CD14-positive monocyte (primary cell): ENCODE measurements around the gene PRKCA. TPM values are rescaled to one million over a fixed set of nuclear protein-coding genes. Genes with fewer than 3 reads are reported as not detected.
A peak's percentile ranks its signal among the peaks of the same experiment; 100 is the strongest.

Experiments used
- DNase-seq, 3 donors: peaks; one replicate each; pipeline ENCODE4 v3.0.0-alpha.2; 2011 to 2022
- H2AFZ ChIP-seq: 2 replicates; pipeline ENCODE4 v1.6.0; 2012; ENCODE audit warnings: mild to moderate bottlenecking, low read depth, low read length, inconsistent platforms; ENCODE audit not compliant: insufficient read depth, poor library complexity, severe bottlenecking
- H3K27ac ChIP-seq, 2 donors: 1 replicate in 1 of 2; 2 replicates in 1 of 2; pipeline ENCODE4 v1.5.1; 2012 to 2013; ENCODE audit warnings: low read length in 2 of 2, control low read depth in 1 of 2, inconsistent platforms in 1 of 2, low read depth in 1 of 2, mild to moderate bottlenecking in 1 of 2
- H3K27me3 ChIP-seq, 2 donors: one replicate each; pipeline versions ENCODE4 v1.6.0 to v1.6.1; 2011 to 2013; ENCODE audit warnings: low read length in 2 of 2; ENCODE audit not compliant: control insufficient read depth in 2 of 2, insufficient read depth in 2 of 2
- H3K36me3 ChIP-seq, 2 donors: replicated peaks in 1 of 2; 1 replicate in 1 of 2; 2 replicates in 1 of 2; pipeline versions ENCODE4 v1.5.1 to v1.6.1; 2012 to 2013; ENCODE audit warnings: low read length in 2 of 2, control low read depth in 1 of 2, inconsistent platforms in 1 of 2, mild to moderate bottlenecking in 1 of 2; ENCODE audit not compliant: insufficient read depth in 2 of 2, control insufficient read depth in 1 of 2
- H3K4me1 ChIP-seq, 2 donors: 1 replicate in 1 of 2; 2 replicates in 1 of 2; pipeline versions ENCODE4 v1.5.1 to v1.6.1; 2012 to 2013; ENCODE audit warnings: low read length in 2 of 2, control low read depth in 1 of 2, inconsistent platforms in 1 of 2, mild to moderate bottlenecking in 1 of 2, moderate library complexity in 1 of 2; ENCODE audit not compliant: insufficient read depth in 2 of 2, control insufficient read depth in 1 of 2
- H3K4me2 ChIP-seq: replicated peaks from 2 replicates; pipeline ENCODE3; 2012; ENCODE audit warnings: low read length, moderate library complexity, mild to moderate bottlenecking; ENCODE audit not compliant: poor library complexity, severe bottlenecking; ENCODE audit errors: extremely low read depth
- H3K4me3 ChIP-seq, 3 experiments: fragments of 200-600 bp in 1 of 3; sonication (generic) in 1 of 3; replicated peaks in 1 of 3; 1 replicate in 2 of 3; 2 replicates in 1 of 3; pipeline ENCODE4 v1.5.1; 2011 to 2013; ENCODE audit warnings: low read length in 3 of 3, mild to moderate bottlenecking in 3 of 3, control low read depth in 2 of 3, low read depth in 2 of 3, inconsistent platforms in 1 of 3, moderate library complexity in 1 of 3
- H3K79me2 ChIP-seq: 2 replicates; pipeline ENCODE4 v1.6.0; 2012; ENCODE audit warnings: mild to moderate bottlenecking, control low read depth, inconsistent platforms, low read length, moderate library complexity; ENCODE audit not compliant: insufficient read depth
- H3K9ac ChIP-seq: 2 replicates; pipeline ENCODE4 v1.6.0; 2017; ENCODE audit warnings: low read length, mild to moderate bottlenecking; ENCODE audit not compliant: insufficient read depth, poor library complexity, severe bottlenecking
- H3K9me3 ChIP-seq, 2 donors: replicated peaks in 1 of 2; 1 replicate in 1 of 2; 2 replicates in 1 of 2; pipeline versions ENCODE4 v1.5.1 to v1.6.1; 2012 to 2013; ENCODE audit warnings: low read length in 2 of 2, control low read depth in 1 of 2; ENCODE audit not compliant: control insufficient read depth in 1 of 2, insufficient read depth in 1 of 2
- H4K20me1 ChIP-seq: 2 replicates; pipeline ENCODE4 v1.6.0; 2012; ENCODE audit warnings: mild to moderate bottlenecking, low read length, control low read depth, moderate library complexity; ENCODE audit not compliant: insufficient read depth
- H3K27ac Mint-ChIP-seq, 7 donors: one replicate each; pipeline ENCODE4 v1.8.0; 2020; ENCODE audit warnings: mild to moderate bottlenecking in 7 of 7, mixed read lengths in 7 of 7, moderate library complexity in 6 of 7, inconsistent platforms in 2 of 7
- H3K27me3 Mint-ChIP-seq, 3 donors: one replicate each; pipeline ENCODE4 v1.8.0; 2021 to 2022; ENCODE audit warnings: low read depth in 3 of 3, mild to moderate bottlenecking in 3 of 3, mixed read lengths in 3 of 3, moderate library complexity in 3 of 3, inconsistent platforms in 1 of 3
- H3K36me3 Mint-ChIP-seq, 2 donors: one replicate each; pipeline ENCODE4 v1.8.0; 2020; ENCODE audit warnings: mixed read lengths in 2 of 2, inconsistent platforms in 1 of 2, mild to moderate bottlenecking in 1 of 2
- H3K4me1 Mint-ChIP-seq: one replicate; pipeline ENCODE4 v1.8.0; 2020; ENCODE audit warnings: mild to moderate bottlenecking, mixed read lengths
- H3K4me3 Mint-ChIP-seq, 2 donors: one replicate each; pipeline ENCODE4 v1.8.0; 2020; ENCODE audit warnings: mild to moderate bottlenecking in 2 of 2, mixed read lengths in 2 of 2, moderate library complexity in 1 of 2
- H3K9me3 Mint-ChIP-seq, 7 donors: one replicate each; pipeline ENCODE4 v1.8.0; 2020 to 2022; ENCODE audit warnings: mixed read lengths in 7 of 7, mild to moderate bottlenecking in 6 of 7, moderate library complexity in 6 of 7, inconsistent platforms in 2 of 7
- WGBS: methylation state at CpG from one replicate; pipeline ENCODE4 v1.1.5; 2013; ENCODE audit warnings: missing lambda C conversion rate; ENCODE audit not compliant: insufficient coverage; 5-methylcytosine and 5-hydroxymethylcytosine counted together
- intact Hi-C, 2 donors: fragments of 100-400 bp; cut with micrococcal nuclease; formaldehyde crosslinking; loops; one replicate each; pipeline versions ENCODE4 v1.15.0 to v1.15.1; 2023
- polyA plus RNA-seq, 3 donors: library from polyadenylated mRNA; depleted of rRNA in 1 of 3; unstranded in 2 of 3; stranded (reverse) in 1 of 3; fragments of 300-500 nt in 2 of 3; fragments of >200 nt in 1 of 3; fragmentation: Illumina TruSeq in 2 of 3; gene quantifications; 1 replicate in 2 of 3; 2 replicates in 1 of 3; pipeline ENCODE4 v1.2.3, GENCODE V29; 2012 to 2021
- TF ChIP-seq, protein P1 (sequence below): fragments of 200-600 bp; IDR thresholded peaks from one replicate; pipeline ENCODE4 v1.8.0; 2022; ENCODE audit warnings: antibody characterized with exemption, mild to moderate bottlenecking

The PRKCA gene
- polyA plus RNA-seq, 3 donors: 0.22 to 7.1 (median 0.30) TPM

DNA sequence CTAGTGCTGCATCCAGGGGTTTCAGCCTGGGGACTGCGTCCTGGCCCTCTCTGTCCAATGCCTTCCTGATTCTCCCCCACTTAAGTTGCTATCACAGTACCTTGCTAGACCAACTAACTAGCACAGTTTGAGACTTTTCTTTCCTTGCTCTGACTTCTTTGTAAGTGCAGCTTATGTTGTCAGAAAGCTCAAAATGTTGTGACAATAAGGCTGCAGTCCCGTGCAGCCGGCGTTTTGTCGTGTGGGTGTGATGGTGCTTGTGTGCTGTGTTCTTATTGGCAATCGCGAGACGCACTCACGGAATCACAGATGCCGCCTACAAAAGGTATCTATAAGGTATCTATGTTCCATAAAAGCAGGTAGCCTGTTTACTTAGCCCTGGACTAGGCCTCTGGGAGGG is 132.8 kb downstream of the PRKCA start:
- Mint-ChIP-seq H3K27ac (no peak overlapping the region), H3K36me3 (peaks cover 0 to 2% of the 10 kb centered on the region in 2 donors), H3K27me3 (no peaks in the 10 kb centered on the region), H3K4me3 (no peak overlapping the region), H3K9me3 (peaks cover 4 to 11% (median 9%) of the 10 kb centered on the region in 7 donors), H3K4me1 (peaks cover 43% of the 10 kb centered on the region)
- TF ChIP-seq, protein P1, sequence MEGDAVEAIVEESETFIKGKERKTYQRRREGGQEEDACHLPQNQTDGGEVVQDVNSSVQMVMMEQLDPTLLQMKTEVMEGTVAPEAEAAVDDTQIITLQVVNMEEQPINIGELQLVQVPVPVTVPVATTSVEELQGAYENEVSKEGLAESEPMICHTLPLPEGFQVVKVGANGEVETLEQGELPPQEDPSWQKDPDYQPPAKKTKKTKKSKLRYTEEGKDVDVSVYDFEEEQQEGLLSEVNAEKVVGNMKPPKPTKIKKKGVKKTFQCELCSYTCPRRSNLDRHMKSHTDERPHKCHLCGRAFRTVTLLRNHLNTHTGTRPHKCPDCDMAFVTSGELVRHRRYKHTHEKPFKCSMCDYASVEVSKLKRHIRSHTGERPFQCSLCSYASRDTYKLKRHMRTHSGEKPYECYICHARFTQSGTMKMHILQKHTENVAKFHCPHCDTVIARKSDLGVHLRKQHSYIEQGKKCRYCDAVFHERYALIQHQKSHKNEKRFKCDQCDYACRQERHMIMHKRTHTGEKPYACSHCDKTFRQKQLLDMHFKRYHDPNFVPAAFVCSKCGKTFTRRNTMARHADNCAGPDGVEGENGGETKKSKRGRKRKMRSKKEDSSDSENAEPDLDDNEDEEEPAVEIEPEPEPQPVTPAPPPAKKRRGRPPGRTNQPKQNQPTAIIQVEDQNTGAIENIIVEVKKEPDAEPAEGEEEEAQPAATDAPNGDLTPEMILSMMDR: no peak
- 100% methylated on average over 3 of the region's 10 CpGs for WGBS
- H2AFZ ChIP-seq: no peak overlapping the region
- H3K36me3 ChIP-seq: no peaks in the 10 kb centered on the region
- peaks cover 0 to 3% of the 10 kb centered on the region in 2 donors for H3K9me3 ChIP-seq
- DNase-seq: no peak
- peaks cover 3% of the 10 kb centered on the region for H4K20me1 ChIP-seq
- no peak overlapping the region for H3K4me2 ChIP-seq
- no peak overlapping the region for H3K4me3 ChIP-seq
- H3K9ac ChIP-seq: no peak overlapping the region
- H3K79me2 ChIP-seq: peaks cover 71% of the 10 kb centered on the region
- H3K27ac ChIP-seq: peak overlapping the region in 1 of 2 donors; percentile 33
- H3K4me1 ChIP-seq: peaks cover 77 to 84% of the 10 kb centered on the region in 2 donors
- H3K27me3 ChIP-seq: no peaks in the 10 kb centered on the region
- intact Hi-C loops: no loop called here

DNA sequence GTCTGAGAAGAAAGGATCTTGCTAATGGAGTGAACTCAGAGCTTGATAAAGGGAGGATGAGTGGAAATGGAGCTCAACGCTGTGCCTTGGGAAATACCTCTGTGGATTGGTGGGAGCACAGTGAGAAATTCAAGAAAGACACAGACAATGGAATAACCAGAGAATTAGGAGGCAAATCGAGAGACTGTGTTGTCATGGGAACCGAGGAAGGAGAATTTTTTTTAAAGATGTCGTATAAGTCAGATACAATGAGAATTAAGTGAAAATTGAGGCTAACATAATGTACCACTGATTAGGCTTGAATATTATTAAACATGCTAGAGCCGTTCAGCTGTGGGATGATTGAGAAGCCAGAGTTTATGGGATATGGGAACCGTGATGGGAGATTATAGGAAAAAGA is 134.2 kb downstream of the PRKCA start:
- H4K20me1 ChIP-seq: peaks cover 2% of the 10 kb centered on the region
- TF ChIP-seq, protein P1: no peak
- no peaks in the 10 kb centered on the region for H3K36me3 ChIP-seq
- intact Hi-C loops: no loop called here
- Mint-ChIP-seq H3K27ac (no peak overlapping the region), H3K4me3 (no peak overlapping the region), H3K36me3 (peaks cover 0 to 2% of the 10 kb centered on the region in 2 donors), H3K27me3 (no peaks in the 10 kb centered on the region), H3K9me3 (peaks cover 4 to 11% (median 9%) of the 10 kb centered on the region in 7 donors), H3K4me1 (peaks cover 41% of the 10 kb centered on the region)
- H3K4me1 ChIP-seq: peaks cover 77 to 84% of the 10 kb centered on the region in 2 donors
- no peak overlapping the region for H3K4me3 ChIP-seq
- H3K9ac ChIP-seq: no peak overlapping the region
- DNase-seq: no peak
- H3K27ac ChIP-seq: no peak overlapping the region
- WGBS: 94% methylated on average over 6 of the region's 6 CpGs
- H2AFZ ChIP-seq: no peak overlapping the region
- peaks cover 67% of the 10 kb centered on the region for H3K79me2 ChIP-seq
- H3K9me3 ChIP-seq: peaks cover 0 to 3% of the 10 kb centered on the region in 2 donors
- H3K27me3 ChIP-seq: no peaks in the 10 kb centered on the region
- no peak overlapping the region for H3K4me2 ChIP-seq
